Measurements from ENCODE around the gene GRB10.
A peak's percentile ranks its signal among the peaks of the same experiment; 100 is the strongest.

The GRB10 gene

DNA sequence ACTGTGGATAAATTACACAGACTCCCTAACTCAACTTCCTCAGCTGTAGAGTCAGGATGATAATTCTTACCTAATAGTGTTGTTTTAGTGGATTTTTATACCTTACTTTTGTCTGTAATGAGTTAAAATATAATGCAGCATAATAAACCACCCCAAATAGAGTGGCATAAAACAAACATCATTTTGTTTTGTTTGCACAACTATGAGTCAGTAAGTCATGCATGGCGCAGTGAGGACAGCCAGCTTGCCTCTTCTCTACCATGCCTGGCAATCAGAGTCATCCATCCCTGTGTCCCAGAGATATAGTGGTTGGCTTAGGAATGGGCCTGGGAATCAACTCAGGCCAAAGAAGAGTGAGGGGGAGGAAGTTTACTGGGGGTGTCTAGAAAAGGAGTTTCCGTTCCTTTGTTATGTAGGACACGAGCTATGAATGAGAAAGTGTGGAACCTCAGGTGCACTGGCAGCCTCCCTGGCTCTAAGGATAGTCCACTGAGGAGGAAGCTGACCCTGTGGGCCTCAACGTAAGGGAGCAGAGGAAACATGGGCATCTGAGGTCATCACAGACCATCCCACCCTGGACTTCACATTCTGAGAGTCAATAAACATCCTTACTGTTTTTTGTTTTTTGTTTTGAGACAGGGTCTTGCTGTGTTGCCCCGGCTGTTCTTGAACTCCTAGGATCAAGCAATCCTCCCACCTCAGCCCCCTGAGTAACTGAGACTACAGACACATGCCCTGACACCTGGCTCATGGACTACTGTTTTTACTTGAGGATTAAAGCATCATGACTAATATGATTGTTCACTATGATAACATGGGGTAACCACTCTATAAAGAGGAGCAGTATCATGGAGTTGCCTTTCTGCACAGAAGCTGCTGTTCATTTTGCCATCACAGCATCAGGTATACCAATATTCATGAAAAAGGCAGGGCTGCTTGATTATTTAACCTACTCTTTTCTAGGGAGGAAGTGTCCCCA, 21.0 kb upstream of the GRB10 start:
- no peak for DNase-seq

DNA sequence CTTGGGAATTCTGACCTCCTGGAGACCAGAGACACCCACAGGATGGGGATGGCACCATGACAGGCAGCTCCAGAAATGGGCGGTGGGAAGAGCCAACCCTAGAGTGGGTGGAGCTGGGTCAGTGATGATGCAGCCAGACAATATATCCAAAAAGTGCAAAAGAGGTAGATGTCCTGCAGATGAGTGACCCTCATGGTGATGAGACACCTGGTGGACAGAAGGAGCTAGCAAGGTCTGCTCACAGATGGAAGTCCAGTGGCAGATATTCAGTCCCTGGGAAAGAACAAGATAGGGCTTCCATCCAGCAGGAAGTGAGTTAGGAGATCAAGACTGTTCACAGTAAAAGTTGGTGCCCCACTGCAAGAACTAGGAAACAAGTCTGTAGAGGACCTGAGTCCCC, 19.2 kb upstream of the GRB10 start:
- DNase-seq: no peak

DNA sequence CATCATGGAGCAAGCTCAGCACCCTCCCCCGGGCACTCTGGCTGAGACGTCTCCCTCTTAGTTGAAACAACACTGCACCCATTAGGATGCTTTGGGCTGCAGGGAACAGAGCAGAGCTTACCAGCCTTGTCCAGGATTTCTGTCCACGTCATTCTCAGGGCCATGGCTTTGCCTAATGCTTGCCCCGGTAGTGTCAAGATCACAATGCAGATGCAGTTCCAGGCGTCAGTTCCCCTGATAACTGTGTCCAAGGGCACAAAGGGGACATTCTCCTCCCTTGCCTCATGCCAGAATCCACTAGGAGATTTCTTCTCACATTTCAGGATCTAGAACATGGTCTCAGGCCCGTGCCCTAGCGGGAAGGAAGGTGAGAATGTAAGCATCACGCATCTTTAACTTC, 17.2 kb upstream of the GRB10 start:
- no peak for DNase-seq

DNA sequence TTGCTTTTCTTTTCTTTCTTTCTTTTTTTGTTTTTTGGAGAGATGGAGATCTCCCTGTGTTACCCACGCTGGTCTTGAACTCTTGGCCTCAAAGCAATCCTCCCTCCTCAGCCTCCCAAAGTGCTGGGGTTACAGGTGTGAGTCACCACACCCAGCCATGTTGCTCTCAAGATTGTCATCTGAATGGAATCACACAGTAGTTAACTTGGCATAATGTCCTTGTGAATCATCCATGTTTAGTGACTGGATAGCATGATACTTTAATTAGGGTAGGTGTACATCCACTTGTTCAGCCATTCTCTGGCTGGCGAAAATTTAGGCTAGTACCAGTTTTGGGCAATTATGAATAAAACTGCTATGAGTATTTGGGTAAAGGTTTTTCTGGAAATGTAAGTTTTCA, 15.4 kb upstream of the GRB10 start:
- no peak for DNase-seq

DNA sequence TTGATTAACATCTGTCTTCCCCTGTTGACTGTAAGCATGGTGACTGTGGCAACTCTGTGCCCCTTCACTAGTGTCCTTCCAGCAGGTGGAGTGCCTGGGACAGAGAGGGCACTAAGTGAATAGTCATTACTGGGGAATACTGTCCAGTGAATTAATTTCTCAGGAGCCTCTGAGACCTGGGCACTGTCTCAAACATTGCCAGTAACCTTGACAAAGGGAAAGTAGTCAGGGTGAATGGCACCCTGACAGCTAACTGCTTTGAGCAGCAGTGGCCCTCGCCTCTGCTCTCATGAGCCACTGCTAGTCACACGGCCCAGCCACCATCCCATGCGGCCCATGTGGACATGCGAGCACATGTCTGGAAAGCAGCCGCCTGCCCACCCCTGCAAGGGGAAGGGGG, 13.1 kb upstream of the GRB10 start:
- DNase-seq: no peak

DNA sequence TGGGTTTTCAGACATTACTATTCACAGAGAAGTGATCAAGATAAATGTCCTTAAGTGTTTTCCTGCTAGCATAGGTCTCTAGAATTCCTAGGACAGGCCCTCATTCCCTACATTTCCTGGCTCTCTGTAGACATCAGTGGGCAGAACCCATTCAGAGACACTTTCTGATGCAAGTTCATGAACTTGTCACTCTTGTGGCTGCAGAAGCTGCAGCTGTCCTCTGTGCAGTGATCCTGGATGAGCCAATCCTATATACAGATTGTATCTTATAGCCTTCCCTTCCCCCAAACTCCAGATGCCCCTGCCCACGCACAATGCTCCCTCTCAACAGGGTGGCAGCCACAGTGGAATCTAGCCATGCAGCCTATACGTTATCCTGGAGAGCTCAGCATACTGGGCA, 12.6 kb upstream of the GRB10 start:
- no peak for DNase-seq

DNA sequence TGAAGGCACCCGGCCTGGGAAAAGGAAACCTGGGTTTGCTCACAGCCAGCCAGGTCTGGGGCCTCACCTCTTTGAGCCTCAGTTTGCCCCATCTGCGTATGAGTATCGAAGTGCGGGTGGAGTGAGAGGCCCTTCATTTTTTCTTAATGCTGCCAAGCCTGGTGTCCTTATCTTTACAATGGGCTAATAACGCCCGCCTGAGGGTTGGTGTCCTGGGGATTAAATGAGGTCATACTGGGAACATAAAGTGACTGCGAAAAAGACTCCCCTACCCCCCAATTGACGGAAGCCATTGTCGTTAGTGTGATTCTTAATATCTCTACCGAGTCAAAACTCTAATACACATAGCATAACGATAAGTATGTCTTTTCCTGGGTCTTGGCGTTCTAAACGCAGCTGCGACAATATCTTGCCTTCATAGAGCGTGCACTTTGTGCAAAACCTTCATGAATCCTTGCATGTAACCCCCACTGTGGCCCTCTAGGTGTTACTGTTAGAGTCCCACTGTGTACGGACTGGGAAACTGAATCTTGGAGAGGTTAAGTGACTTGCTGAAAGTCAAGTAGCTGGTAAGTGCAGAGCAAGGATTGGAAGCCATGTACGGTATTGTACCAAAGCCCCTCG, 11.4 kb upstream of the GRB10 start:
- no peak for DNase-seq

DNA sequence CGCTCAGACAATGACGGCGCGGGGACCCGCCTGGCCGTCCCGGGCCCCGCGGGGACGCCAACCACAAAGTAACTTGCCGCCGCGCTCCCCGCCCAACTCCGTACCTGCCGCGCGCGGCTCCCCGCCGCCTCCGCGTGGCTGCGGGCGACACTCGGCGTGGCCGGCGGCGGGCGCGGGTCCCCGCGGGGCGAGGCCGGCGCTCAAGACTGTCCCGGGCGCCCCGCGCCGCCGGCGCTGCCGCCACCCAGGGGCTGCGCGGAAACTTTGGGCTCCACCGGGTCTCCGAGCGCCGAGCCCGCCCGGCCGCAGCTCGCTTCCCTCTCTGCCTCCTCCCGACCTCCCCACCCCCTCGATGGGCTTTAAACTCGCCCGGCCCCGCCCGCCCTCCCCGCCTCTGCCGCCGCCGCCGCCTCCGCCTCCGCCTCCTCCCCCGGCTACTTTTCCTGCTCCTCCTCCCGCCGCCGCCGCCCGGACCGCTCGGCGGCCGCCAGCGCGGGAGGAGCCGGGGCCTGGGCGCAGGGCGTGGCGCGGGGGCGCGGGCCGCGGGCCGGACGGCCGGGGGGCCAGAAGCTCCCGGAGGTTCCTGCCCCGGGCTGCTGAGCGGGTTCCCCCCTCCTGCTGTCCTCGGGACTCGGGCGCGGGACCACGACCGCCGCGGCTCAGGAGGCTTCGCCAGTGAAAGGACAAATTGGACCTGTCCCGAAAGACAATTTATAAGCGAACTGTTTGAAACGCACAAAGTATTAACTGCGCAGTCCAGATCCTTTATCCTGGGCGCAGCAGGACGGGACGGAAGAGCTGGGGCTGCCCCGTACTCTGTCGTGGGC, 10.6 kb upstream of the GRB10 start:
- peak in 1 of 2 donors; percentile 45 for DNase-seq

DNA sequence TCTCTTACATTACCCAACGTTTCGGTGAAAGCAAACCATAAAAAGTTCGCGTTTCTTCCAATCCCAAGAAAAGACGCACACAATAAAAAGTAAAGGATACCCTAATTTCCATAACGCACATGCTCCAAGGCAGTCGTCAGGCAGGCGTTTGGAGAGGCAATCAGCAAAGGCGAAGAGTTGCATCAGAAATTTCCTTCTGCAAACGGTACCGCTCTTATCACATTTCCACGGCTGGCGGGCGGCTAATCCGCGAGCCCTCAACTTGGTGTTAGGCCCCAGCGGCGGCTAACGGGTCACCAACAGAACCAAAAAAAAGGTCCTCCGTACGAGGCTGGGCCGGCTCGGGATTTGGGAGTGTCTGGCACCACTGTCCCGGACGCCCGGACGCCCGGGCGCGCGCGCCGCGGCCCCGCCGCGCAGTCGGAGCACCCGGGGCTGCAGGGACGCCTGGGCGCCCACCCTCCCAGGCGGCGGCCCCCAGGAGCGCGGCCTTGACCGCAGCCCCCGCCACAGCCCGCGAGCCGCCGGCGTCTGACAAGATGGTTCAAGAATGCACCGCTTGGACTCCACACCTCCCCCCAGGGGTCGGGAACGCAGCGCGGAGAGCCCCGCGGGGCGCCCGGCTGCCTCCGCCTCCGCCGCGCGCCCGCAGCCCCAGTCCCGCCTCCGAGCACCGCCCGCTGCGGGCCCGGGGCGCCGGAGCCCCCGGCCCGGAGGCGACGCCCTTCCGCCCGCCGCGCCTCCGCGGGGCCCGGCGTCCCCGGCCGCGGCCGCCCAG, 9.8 kb upstream of the GRB10 start:
- DNase-seq: peak in 1 of 2 donors; percentile 20

DNA sequence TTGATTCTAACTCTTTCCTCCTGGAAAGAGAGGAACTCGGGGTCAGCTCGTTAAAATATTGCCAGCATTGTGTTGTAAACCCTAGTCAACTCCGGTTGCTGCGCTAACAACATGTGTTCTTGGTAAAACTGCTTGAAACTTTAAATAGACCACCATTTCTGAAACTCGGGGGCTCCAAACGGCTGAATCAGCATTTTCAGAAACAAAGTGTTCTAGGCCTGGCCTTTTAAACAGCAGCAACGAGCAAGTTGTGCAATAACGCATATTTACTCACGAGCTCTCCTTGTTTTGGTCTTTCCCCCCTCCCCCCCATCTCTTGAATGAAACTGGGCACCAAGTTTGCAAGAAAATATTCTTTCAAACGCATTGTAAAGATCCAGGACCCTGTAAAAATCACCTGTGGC, 9.2 kb upstream of the GRB10 start:
- DNase-seq: no peak

DNA sequence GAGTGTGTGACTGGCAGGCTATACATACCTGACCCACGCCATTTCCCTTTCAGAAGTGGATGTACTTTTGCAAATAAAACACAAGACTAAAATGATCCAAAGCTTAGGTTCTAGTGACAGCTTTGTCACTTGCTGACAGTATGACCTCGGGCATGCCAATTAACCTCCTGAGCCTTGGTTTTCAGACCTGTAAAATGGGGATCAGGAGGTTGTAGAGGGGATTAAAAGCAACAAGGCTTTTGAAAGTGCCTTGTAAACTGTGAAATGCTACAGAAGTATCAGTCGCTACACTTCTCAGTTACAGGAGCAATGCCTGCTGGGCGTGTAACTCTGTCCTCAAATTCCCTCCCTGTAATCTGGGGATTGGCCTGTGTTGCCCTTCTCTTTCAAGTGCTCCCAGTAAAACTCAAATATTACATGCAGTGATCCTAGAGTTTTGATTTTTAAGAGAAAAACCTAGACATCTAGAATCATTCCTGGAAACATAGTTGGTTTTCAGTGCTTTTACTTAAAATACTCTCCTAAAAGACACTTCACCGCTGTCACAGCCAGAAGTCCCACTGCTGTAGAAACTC, 8.8 kb upstream of the GRB10 start:
- DNase-seq: no peak

DNA sequence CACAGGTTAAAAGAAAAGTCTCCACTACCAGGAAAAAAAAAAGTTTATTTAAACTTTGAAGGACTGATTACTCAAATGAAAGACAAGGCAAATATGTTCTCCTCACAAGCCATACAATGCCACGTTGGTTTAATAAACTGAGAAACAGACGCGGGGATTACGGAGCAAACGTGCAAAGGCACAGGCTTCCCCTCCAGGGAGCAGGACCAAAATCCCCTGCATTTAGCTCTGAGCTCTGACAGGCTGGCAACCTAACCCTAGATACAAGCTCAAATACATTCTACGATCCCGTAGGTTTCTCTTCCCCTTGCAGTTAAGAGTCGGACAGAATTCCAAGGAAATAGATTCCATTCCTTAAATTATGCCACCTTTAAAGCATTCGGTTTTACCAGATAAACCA, 7.7 kb upstream of the GRB10 start:
- DNase-seq: no peak

DNA sequence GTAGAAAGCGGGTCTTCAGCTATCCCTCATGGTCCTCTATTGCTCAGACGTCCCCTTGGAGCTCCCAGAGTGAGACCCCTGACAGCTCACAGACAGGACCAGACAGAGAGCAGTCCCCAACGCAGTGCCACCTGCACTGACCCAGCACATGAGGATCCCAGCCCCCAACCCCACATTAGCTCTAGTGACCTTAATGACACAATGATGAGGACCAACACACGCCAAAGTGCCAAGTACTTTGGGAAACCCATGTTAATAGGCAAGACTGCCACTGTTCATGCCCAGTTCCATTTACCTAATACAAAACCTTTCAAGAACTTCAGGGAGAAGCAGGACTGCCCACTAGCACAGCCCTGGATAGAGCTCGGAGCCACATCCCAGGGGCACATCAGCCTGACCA, 5.7 kb upstream of the GRB10 start:
- DNase-seq: no peak

DNA sequence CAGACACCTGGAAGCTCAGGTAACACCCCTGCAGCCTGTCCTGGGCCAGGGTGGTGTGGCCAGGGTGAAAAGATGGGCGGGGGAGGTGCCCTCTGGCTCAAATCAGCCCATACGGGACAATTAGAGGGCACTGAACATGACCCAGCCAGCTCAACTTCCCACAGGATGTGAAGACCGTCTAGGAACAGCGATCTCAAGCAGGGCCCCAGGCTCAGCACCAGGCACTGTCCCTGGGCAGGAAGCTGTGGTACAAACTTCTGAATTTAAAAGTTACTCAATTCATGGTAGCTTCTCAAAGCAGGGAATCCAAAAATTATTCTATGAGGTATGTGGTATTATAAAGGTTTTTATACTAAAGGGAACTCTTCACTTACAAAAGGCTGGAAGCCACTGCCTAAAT, 5.1 kb upstream of the GRB10 start:
- no peak for DNase-seq

DNA sequence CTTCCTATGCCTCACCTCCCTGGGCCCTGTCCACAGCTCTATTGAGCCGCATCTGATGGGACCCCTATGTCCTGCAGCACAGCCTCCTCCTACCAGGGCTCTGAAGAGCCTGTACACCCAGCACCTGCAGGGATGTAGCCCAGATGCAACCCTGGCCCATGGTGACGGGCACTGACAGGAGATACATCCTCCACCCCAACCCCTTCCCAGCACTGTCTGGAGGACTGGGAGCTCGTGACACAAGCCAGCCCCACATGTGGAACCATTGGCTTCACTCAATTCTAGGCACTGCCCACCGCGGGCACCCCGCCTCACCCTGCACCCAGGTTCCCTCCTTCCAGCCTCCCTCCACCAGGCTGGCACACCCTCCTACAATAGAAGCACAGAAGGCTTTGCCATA, 2.6 kb upstream of the GRB10 start:
- no peak for DNase-seq

DNA sequence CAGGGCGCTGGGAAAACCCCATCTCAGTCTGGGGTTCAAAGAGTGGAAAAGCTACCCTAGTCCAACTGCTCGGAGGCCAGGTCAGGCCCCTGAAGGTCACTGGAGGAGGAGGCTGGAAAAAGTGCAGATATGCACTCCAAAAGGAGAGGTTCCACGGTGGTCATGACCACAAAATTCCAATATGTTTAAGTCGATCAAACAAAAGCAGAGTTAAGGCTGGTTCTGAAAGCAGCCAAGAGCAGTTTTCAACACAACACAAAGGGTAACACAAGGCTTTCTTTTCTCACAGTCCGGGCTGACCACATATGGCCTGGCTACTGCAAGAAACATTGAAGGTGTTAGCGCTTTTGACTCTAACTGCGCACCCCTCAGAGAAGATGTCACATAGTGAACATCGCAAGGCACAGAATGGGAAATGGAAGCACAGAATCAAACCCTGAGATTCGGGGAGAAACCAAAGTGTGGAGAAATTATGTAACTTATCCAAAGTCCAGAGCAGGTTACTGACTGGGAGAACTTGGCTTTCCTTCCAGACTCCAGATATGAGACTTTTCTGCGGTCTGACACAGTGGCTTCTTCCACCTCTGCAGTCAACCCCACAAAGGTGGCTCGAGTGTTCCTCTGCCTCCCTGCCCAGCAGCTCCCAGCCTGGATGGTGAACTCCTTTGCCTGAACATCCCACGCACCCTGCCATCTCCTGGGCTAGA, 1.3 kb upstream of the GRB10 start:
- no peak for DNase-seq

DNA sequence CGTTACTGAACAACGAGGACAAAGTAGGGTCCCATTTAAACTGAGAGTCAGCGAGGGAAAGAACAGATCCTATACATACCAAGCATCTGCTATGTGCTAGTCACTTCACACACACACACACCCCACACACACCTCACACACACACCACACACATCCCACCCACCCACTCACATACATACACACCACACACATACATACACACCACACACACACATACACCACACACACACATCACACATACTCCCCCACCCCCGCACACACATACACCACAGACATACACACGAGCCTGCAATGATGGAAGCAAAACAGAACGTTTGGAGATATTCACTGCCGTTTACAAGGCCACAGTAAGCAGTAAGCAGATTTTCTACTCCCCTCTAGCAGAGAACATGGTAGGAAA, 607 bp upstream of the GRB10 start:
- no peak for DNase-seq

DNA sequence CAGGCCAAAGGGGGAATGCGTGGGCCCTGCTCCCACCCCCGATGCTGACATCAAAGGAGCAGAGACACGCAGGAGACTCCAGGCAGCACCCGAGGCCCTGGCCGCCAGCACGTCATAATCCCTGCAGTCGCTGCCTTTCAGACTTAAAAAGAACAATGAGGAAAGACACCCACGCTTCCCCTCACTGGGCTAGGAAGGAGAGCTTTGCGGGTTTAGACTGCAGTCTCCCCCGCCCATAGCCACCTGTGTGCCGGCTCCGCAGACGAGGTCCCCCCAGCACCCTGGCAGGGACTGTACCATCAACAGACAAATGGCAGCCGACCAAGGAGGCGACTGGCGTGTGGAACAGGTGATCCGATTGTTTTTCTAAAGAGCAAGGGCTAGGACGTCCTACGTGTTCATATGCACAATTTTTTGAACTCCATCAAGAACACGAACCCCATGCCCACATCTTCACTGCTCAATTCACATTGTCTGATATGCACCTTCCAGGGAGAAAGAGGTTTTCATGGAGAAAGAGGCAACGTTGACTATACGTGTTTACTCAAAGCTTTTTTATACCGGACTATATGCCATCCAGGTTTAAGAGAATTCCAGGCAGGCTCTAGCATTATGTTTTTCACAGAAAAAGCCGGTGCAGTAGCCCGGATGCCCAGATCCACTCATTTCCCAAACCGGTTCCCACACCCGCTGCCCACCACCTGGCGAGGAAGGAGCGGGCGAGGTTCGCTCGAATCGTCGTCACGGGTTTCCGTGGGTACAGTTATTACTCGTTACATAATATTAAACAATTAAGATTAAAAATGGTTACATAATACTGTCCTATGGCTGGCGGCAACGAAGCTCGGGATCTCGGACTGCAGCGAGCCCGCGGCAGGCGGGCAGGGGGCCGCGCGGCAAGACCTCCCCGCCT, 1.1 kb downstream of the GRB10 start:
- DNase-seq: peak in 1 of 2 donors; percentile 37

DNA sequence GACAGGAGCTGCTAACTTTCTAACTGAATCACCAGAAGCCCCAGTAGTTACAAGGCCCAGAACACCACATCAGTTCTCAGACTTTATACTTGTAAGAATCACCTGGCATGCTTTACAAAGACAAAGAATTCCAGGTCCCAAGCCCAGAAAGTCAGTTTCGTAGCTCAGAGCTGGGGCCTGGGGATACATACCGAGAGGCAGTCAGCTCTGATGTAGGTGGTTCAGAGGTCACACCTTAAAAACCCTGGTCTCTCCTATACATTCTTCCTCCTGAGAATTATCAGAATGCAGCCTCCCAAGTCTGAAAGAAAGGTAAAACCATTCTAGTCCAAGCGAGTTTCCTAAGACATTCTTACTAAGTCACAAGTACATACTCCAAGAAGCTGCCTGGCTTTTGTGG, 2.3 kb downstream of the GRB10 start:
- DNase-seq: no peak

DNA sequence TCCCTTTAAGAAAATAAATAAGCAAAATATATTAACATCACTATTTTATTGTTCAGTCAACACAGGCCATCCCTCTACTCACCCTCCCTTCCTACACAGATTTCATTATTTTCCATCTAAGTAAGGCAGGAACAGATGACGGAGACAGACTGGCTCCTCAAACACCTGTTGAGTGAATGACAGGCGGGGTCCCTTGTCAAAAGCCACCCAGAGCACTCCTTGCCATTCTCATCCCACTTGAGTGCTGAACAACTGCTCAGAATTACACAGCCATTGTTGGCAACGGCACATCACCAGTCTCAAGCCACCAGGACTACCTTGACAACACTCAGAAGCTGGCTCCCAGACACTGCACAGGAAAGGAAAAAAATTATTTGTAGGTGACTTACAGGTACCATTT, 3.3 kb downstream of the GRB10 start:
- no peak for DNase-seq

DNA sequence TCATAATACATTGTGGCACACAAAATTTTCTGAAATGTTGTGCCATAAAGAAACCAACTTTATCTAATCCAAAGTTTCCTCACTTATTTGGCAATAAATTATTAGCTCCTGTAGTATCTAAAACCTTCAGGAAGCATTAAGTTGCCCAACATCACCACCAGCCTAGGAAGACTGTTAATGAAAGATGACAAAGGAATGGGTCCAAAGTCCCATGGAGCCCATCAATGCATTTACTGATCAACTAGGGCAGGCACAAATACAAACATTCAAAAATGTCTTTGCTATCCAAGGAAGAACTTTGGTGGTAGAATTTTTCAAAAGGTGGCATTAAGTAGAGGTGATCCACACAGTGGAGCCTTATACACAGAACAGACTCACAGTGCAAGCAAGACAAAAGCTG, 4.5 kb downstream of the GRB10 start:
- DNase-seq: no peak

Data from stimulated activated CD4-positive, alpha-beta T cell treated with anti-CD3 and anti-CD28 coated beads, Interleukin-2, amount 100 ng/mL, for 24 hours (primary cell).